ENCODE measurements around the gene C19orf38. TPM values are rescaled to one million over a fixed set of nuclear protein-coding genes. Genes with fewer than 3 reads are reported as not detected.

C19orf38 gene
- total RNA-seq, 1 donor: under 0.01 TPM

- Histone ChIP-seq H3K9me3 (ENCODE audit: low read depth, low read length) (no peaks in the 10 kb centered on the region), H3K4me2 (ENCODE audit: insufficient read depth, low read length) (no peak overlapping the region), H4K20me1 (ENCODE audit: insufficient read depth, low read length) (peaks cover 6% of the 10 kb centered on the region), H3K79me2 (ENCODE audit: insufficient read depth, low read length) (peaks cover 22% of the 10 kb centered on the region), H3K36me3 (ENCODE audit: insufficient read depth, low read length) (peaks cover 53% of the 10 kb centered on the region), H3K4me3 (ENCODE audit: insufficient read depth, low read length) (no peak overlapping the region), H3K27me3 (ENCODE audit: insufficient read depth, low read length) (no peaks in the 10 kb centered on the region), H3K4me1 (ENCODE audit: insufficient read depth, low read length) (peaks cover 24% of the 10 kb centered on the region), H3K27ac (ENCODE audit: low read depth, low read length) (peak overlapping the region; percentile 17), H2AFZ (ENCODE audit: low read length) (no peak overlapping the region)
- peak; percentile 28 for TF ChIP-seq CTCF (IDR thresholded peaks at IDR 0.05; ENCODE audit: extremely low read depth, low read depth, low read length)
- no peak for DNase-seq (ENCODE audit: insufficient read length, low spot score, missing footprints)
These were observed 28.0 kb upstream of the C19orf38 start for GRCh38 chr19:10820173-10820572.

- Histone ChIP-seq H2AFZ (ENCODE audit: low read length) (no peak overlapping the region), H3K4me1 (ENCODE audit: insufficient read depth, low read length) (no peaks in the 10 kb centered on the region)
- TF ChIP-seq CTCF (IDR thresholded peaks at IDR 0.05; ENCODE audit: extremely low read depth, low read depth, low read length): no peak
These were observed 24.5 kb upstream of the C19orf38 start for GRCh38 chr19:10823690-10824089.

GRCh38 chr19:10826231-10826630 lies 22.0 kb upstream of the C19orf38 start:
- H2AFZ ChIP-seq (ENCODE audit: low read length): no peak overlapping the region
- H4K20me1 ChIP-seq (ENCODE audit: insufficient read depth, low read length): peaks cover 2% of the 10 kb centered on the region
- H3K4me1 ChIP-seq (ENCODE audit: insufficient read depth, low read length): no peaks in the 10 kb centered on the region
- H3K36me3 ChIP-seq (ENCODE audit: insufficient read depth, low read length): peaks cover 48% of the 10 kb centered on the region
- H3K4me3 ChIP-seq (ENCODE audit: insufficient read depth, low read length): no peak overlapping the region
- no peak overlapping the region for H3K27ac ChIP-seq (ENCODE audit: low read depth, low read length)
- TF ChIP-seq CTCF (IDR thresholded peaks at IDR 0.05; ENCODE audit: extremely low read depth, low read depth, low read length): no peak
- DNase-seq (ENCODE audit: insufficient read length, low spot score, missing footprints): no peak
- H3K79me2 ChIP-seq (ENCODE audit: insufficient read depth, low read length): no peaks in the 10 kb centered on the region
- no peak overlapping the region for H3K4me2 ChIP-seq (ENCODE audit: insufficient read depth, low read length)
- no peaks in the 10 kb centered on the region for H3K9me3 ChIP-seq (ENCODE audit: low read depth, low read length)
- H3K27me3 ChIP-seq (ENCODE audit: insufficient read depth, low read length): no peaks in the 10 kb centered on the region

More at GRCh38 chr19:10823690-10824089, 24.5 kb upstream of the C19orf38 start:
- Histone ChIP-seq H3K4me3 (ENCODE audit: insufficient read depth, low read length) (no peak overlapping the region), H3K36me3 (ENCODE audit: insufficient read depth, low read length) (peaks cover 57% of the 10 kb centered on the region), H3K79me2 (ENCODE audit: insufficient read depth, low read length) (no peaks in the 10 kb centered on the region), H3K27me3 (ENCODE audit: insufficient read depth, low read length) (no peaks in the 10 kb centered on the region), H3K4me2 (ENCODE audit: insufficient read depth, low read length) (no peak overlapping the region), H4K20me1 (ENCODE audit: insufficient read depth, low read length) (no peaks in the 10 kb centered on the region), H3K27ac (ENCODE audit: low read depth, low read length) (no peak overlapping the region), H3K9me3 (ENCODE audit: low read depth, low read length) (no peaks in the 10 kb centered on the region)
- DNase-seq (ENCODE audit: insufficient read length, low spot score, missing footprints): no peak

GRCh38 chr19:10826846-10827245 lies 21.4 kb upstream of the C19orf38 start:
- Histone ChIP-seq H2AFZ (ENCODE audit: low read length) (no peak overlapping the region), H3K27me3 (ENCODE audit: insufficient read depth, low read length) (no peaks in the 10 kb centered on the region), H3K4me1 (ENCODE audit: insufficient read depth, low read length) (no peaks in the 10 kb centered on the region), H3K79me2 (ENCODE audit: insufficient read depth, low read length) (no peaks in the 10 kb centered on the region), H3K4me2 (ENCODE audit: insufficient read depth, low read length) (no peak overlapping the region), H4K20me1 (ENCODE audit: insufficient read depth, low read length) (peaks cover 2% of the 10 kb centered on the region), H3K9me3 (ENCODE audit: low read depth, low read length) (no peaks in the 10 kb centered on the region), H3K4me3 (ENCODE audit: insufficient read depth, low read length) (no peak overlapping the region), H3K36me3 (ENCODE audit: insufficient read depth, low read length) (peaks cover 48% of the 10 kb centered on the region), H3K27ac (ENCODE audit: low read depth, low read length) (no peak overlapping the region)
- no peak for TF ChIP-seq CTCF (IDR thresholded peaks at IDR 0.05; ENCODE audit: extremely low read depth, low read depth, low read length)
- DNase-seq (ENCODE audit: insufficient read length, low spot score, missing footprints): no peak
